PC-3 (cell line): ENCODE measurements around the gene SYNPO. TPM values are rescaled to one million over a fixed set of nuclear protein-coding genes. Genes with fewer than 3 reads are reported as not detected.

ENCODE experiments used
- ATAC-seq: fragments of 200-7000 bp; cut with Tn5 transposase; 2 replicates; pipeline ENCODE4 v1.9.1; 2020; ENCODE audit warnings: mild to moderate bottlenecking, moderate library complexity
- BruUV-seq: library from RNA; stranded (reverse); fragments of 400-500 nt; replicated peaks from 2 replicates; lab custom pipeline; 2021; lab: Mats Ljungman, UMichigan
- CTCF ChIA-PET: fragments of 300-600 bp; sonication (Branson Sonifier 250); formaldehyde crosslinking; loops from one replicate; lab custom pipeline; 2022; ENCODE audit warnings: antibody characterized with exemption; lab: Charles Lee
- POLR2A ChIA-PET: fragments of 300-600 bp; sonication (Branson Sonifier 250); formaldehyde crosslinking; loops from one replicate; lab custom pipeline; 2022; ENCODE audit warnings: antibody characterized with exemption; ENCODE audit not compliant: unreplicated experiment; lab: Charles Lee
- DNase-seq: peaks from one replicate; pipeline ENCODE4 v3.0.0-alpha.2; 2015
- H2AFZ ChIP-seq: fragments of 300-600 bp; sonication (generic); 2 replicates; pipeline ENCODE4 v1.6.0; 2016; ENCODE audit warnings: antibody characterized with exemption, low read length
- H3F3A ChIP-seq: fragments of 300-600 bp; sonication (generic); one replicate; pipeline ENCODE4 v1.6.0; 2017; ENCODE audit warnings: antibody characterized with exemption, low read length, control low read depth, mild to moderate bottlenecking; ENCODE audit not compliant: unreplicated experiment
- H3K27ac ChIP-seq: fragments of 300-600 bp; sonication (generic); 2 replicates; pipeline ENCODE4 v1.5.1; 2016; ENCODE audit warnings: mild to moderate bottlenecking, low read length
- H3K27me3 ChIP-seq: fragments of 300-600 bp; sonication (generic); 2 replicates; pipeline ENCODE4 v1.6.1; 2016; ENCODE audit warnings: low read length, mixed read lengths
- H3K36me3 ChIP-seq: fragments of 300-600 bp; sonication (generic); 2 replicates; pipeline ENCODE4 v1.6.1; 2016; ENCODE audit warnings: low read depth, mixed run types, low read length, mixed read lengths
- H3K4me1 ChIP-seq: fragments of 300-600 bp; sonication (generic); 2 replicates; pipeline ENCODE4 v1.5.1; 2016; ENCODE audit warnings: low read length; ENCODE audit not compliant: insufficient read depth
- H3K4me2 ChIP-seq: fragments of 300-600 bp; sonication (generic); 2 replicates; pipeline ENCODE4 v1.6.0; 2016; ENCODE audit warnings: low read length
- H3K4me3 ChIP-seq: fragments of 300-600 bp; sonication (generic); 2 replicates; pipeline ENCODE4 v1.5.1; 2016; ENCODE audit warnings: mild to moderate bottlenecking, low read length, mixed read lengths
- H3K79me2 ChIP-seq: fragments of 300-600 bp; sonication (generic); 2 replicates; pipeline ENCODE4 v1.6.1; 2017; ENCODE audit warnings: low read length, mixed read lengths
- H3K9ac ChIP-seq: fragments of 300-600 bp; sonication (generic); 2 replicates; pipeline ENCODE4 v1.6.0; 2016; ENCODE audit warnings: mild to moderate bottlenecking, low read length
- H3K9me2 ChIP-seq: fragments of 300-600 bp; sonication (generic); replicated peaks from 2 replicates; pipeline ENCODE4 v1.6.1; 2016; ENCODE audit warnings: mixed run types, low read length, mixed read lengths
- H3K9me3 ChIP-seq: fragments of 300-600 bp; sonication (generic); 2 replicates; pipeline ENCODE4 v1.6.1; 2016; ENCODE audit warnings: low read length, mixed read lengths
- H4K20me1 ChIP-seq: fragments of 300-600 bp; sonication (generic); 2 replicates; pipeline ENCODE4 v1.6.1; 2016; ENCODE audit warnings: low read length, mixed read lengths
- EZH2 ChIP-seq: fragments of 300-600 bp; sonication (generic); IDR thresholded peaks from one replicate; pipeline ENCODE4 v1.6.1; 2017; ENCODE audit warnings: antibody characterized with exemption, mild to moderate bottlenecking, low read length; ENCODE audit not compliant: unreplicated experiment
- EZH2phosphoT487 ChIP-seq: fragments of 300-600 bp; sonication (generic); IDR thresholded peaks from 2 replicates; pipeline ENCODE4 v1.6.1; 2018; ENCODE audit warnings: mild to moderate bottlenecking, antibody characterized with exemption, low read length, borderline replicate concordance
- intact Hi-C: fragments of 100-400 bp; cut with micrococcal nuclease; formaldehyde crosslinking; loops from 2 replicates; pipeline ENCODE4 v1.9.0; 2023
- total RNA-seq: library from RNA; depleted of rRNA; stranded (reverse); fragments of >200 nt; gene quantifications from 2 replicates; pipeline ENCODE4 v1.2.3, GENCODE V29; 2014
- TF ChIP-seq, protein P1 (sequence below): fragments of 300-600 bp; sonication (generic); conservative IDR thresholded peaks from 2 replicates; pipeline ENCODE4 v1.5.1; 2017; ENCODE audit warnings: antibody characterized with exemption, low read depth, mild to moderate bottlenecking, low read length

SYNPO gene
- total RNA-seq, 1 experiment from 2014 or later: 5.3 TPM

DNA sequence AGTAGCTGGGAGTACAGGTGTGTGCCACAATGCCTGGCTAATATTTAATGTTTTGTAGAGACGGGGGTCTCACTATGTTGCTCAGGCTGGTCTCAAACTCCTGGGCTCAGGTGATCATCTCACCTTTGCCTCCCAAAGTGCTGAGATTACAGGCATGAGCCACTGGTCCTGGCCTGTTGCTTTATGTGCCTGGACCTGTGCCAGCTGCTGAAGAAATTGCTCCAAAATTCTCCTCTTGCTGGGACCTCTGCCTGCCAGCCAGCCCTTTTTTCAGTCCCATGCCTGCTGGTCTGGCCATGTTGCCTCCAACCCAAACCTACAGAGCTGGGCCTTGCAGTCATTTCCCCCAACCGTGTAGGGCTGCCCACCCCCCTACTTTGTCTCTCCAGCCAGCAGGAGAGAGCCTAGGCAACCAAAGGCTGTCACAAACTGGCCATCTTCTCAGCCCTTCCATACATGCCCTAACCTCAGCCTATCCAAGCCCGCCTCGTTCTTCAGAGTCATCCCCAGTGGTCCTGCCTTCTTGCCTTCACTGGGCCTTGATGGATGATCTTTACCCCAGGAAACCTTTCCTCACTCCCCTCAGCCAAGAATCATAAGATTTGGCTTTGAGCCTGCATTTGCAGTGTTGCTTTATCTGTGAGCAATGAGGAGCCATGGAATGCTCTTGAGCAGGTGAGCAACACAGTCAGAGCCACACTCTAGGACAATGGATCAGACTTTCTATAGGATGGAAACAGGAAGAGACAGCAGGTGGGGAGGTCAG, 27.4 kb upstream of the SYNPO start:
- DNase-seq (no peak), ATAC-seq (no peak)
- no TSS peak for BruUV-seq
- Histone ChIP-seq H3F3A (no peaks in the 10 kb centered on the region), H3K4me2 (no peak overlapping the region), H3K9me3 (no peaks in the 10 kb centered on the region), H3K36me3 (no peaks in the 10 kb centered on the region), H3K79me2 (no peaks in the 10 kb centered on the region), H3K4me3 (no peak overlapping the region), H3K4me1 (no peaks in the 10 kb centered on the region), H3K27ac (no peak overlapping the region), H3K9me2 (no peaks in the 10 kb centered on the region), H2AFZ (no peak overlapping the region), H3K27me3 (peaks cover 11% of the 10 kb centered on the region; the same call in 1 of the 2 replicates), H3K9ac (no peak overlapping the region), H4K20me1 (no peaks in the 10 kb centered on the region)
- CTCF ChIA-PET: no interaction called here
- POLR2A ChIA-PET: no interaction called here
- no peak for TF ChIP-seq EZH2
- TF ChIP-seq, protein P1, sequence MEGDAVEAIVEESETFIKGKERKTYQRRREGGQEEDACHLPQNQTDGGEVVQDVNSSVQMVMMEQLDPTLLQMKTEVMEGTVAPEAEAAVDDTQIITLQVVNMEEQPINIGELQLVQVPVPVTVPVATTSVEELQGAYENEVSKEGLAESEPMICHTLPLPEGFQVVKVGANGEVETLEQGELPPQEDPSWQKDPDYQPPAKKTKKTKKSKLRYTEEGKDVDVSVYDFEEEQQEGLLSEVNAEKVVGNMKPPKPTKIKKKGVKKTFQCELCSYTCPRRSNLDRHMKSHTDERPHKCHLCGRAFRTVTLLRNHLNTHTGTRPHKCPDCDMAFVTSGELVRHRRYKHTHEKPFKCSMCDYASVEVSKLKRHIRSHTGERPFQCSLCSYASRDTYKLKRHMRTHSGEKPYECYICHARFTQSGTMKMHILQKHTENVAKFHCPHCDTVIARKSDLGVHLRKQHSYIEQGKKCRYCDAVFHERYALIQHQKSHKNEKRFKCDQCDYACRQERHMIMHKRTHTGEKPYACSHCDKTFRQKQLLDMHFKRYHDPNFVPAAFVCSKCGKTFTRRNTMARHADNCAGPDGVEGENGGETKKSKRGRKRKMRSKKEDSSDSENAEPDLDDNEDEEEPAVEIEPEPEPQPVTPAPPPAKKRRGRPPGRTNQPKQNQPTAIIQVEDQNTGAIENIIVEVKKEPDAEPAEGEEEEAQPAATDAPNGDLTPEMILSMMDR: no peak
- TF ChIP-seq EZH2phosphoT487: no peak
- intact Hi-C loops: no loop called here

- intact Hi-C loops: no loop called here
- Histone ChIP-seq H3K9me2 (no peaks in the 10 kb centered on the region), H3K36me3 (no peaks in the 10 kb centered on the region), H3K4me1 (no peaks in the 10 kb centered on the region), H3K27ac (no peak overlapping the region), H4K20me1 (no peaks in the 10 kb centered on the region), H2AFZ (no peak overlapping the region), H3K79me2 (no peaks in the 10 kb centered on the region), H3K4me2 (no peak overlapping the region), H3F3A (no peaks in the 10 kb centered on the region), H3K9me3 (no peaks in the 10 kb centered on the region), H3K9ac (no peak overlapping the region), H3K27me3 (peaks cover 11% of the 10 kb centered on the region; the same call in 1 of the 2 replicates), H3K4me3 (no peak overlapping the region)
- BruUV-seq: no TSS peak
- DNase-seq (no peak), ATAC-seq (no peak)
- ChIA-PET CTCF (no interaction called here), POLR2A (no interaction called here)
- TF ChIP-seq, protein P1: no peak
- no peak for TF ChIP-seq EZH2phosphoT487
- TF ChIP-seq EZH2: no peak
These were observed 26.3 kb upstream of the SYNPO start for GRCh38 chr5:150613991-150614660.

GRCh38 chr5:150614661-150615060, 25.8 kb upstream of the SYNPO start:
- H3K4me1 ChIP-seq: no peaks in the 10 kb centered on the region
- H3K27ac ChIP-seq: no peak overlapping the region
- no peak overlapping the region for H2AFZ ChIP-seq
- no peaks in the 10 kb centered on the region for H3K36me3 ChIP-seq
- peaks cover 11% of the 10 kb centered on the region; the same call in 1 of the 2 replicates for H3K27me3 ChIP-seq
- no peaks in the 10 kb centered on the region for H4K20me1 ChIP-seq
- intact Hi-C loops: no loop called here
- BruUV-seq: no TSS peak
- ATAC-seq (no peak), DNase-seq (no peak)
- ChIA-PET CTCF (no interaction called here), POLR2A (no interaction called here)
- no peaks in the 10 kb centered on the region for H3F3A ChIP-seq
- H3K4me2 ChIP-seq: no peak overlapping the region
- no peak overlapping the region for H3K4me3 ChIP-seq
- no peaks in the 10 kb centered on the region for H3K9me2 ChIP-seq
- no peak for TF ChIP-seq EZH2phosphoT487
- TF ChIP-seq EZH2: no peak
- TF ChIP-seq, protein P1: no peak
- no peaks in the 10 kb centered on the region for H3K79me2 ChIP-seq
- no peaks in the 10 kb centered on the region for H3K9me3 ChIP-seq
- H3K9ac ChIP-seq: no peak overlapping the region
